Right lobe of liver (tissue), 6 donors: ENCODE results near the gene ASXL1. TPM values are rescaled to one million over a fixed set of nuclear protein-coding genes. Genes with fewer than 3 reads are reported as not detected.

Experiments
- ATAC-seq, 4 donors: fragments of 200-7000 bp; cut with Tn5 transposase; one replicate each; pipeline ENCODE4 v1.9.1; 2020; ENCODE audit warnings: mild to moderate bottlenecking in 4 of 4, moderate library complexity in 4 of 4
- DNase-seq, 3 donors: peaks; one replicate each; pipeline ENCODE4 v3.0.0-alpha.2; 2020
- H3K27ac ChIP-seq, 3 donors: fragments of 200-600 bp; one replicate each; pipeline ENCODE4 v1.8.0; 2022
- H3K27me3 ChIP-seq, 2 donors: fragments of 200-600 bp; one replicate each; pipeline ENCODE4 v1.8.0; 2022
- H3K36me3 ChIP-seq, 4 donors: fragments of 200-600 bp; sonication (generic) in 1 of 4; one replicate each; pipeline versions ENCODE4 v1.5.1 to v1.8.0; 2017 to 2022; ENCODE audit warnings: control low read depth in 1 of 4
- H3K4me1 ChIP-seq, 4 donors: fragments of 200-600 bp; sonication (generic) in 1 of 4; one replicate each; pipeline versions ENCODE4 v1.5.1 to v1.8.0; 2017 to 2022; ENCODE audit warnings: control low read depth in 1 of 4
- H3K4me3 ChIP-seq, 3 donors: fragments of 200-600 bp; one replicate each; pipeline ENCODE4 v1.8.0; 2022
- H3K9me3 ChIP-seq, 4 donors: fragments of 200-600 bp; sonication (generic) in 1 of 4; one replicate each; pipeline versions ENCODE4 v1.5.1 to v1.8.0; 2017 to 2022; ENCODE audit warnings: control low read depth in 1 of 4
- CTCF ChIP-seq, 4 donors: fragments of 200-600 bp in 3 of 4; fragments of 450-650 bp in 1 of 4; IDR thresholded peaks; one replicate each; pipeline versions ENCODE4 v1.5.1 to v1.8.0; 2016 to 2022; ENCODE audit warnings: antibody characterized with exemption in 4 of 4, mild to moderate bottlenecking in 2 of 4
- POLR2A ChIP-seq: fragments of 450-650 bp; IDR thresholded peaks from one replicate; pipeline ENCODE4 v1.6.1; 2017; ENCODE audit warnings: antibody characterized with exemption, mild to moderate bottlenecking
- WGBS: methylation state at CpG from one replicate; pipeline ENCODE4 v1.1.6; 2018; ENCODE audit warnings: low coverage, low lambda C conversion rate; ENCODE audit not compliant: insufficient coverage; ENCODE audit errors: missing lambda C conversion rate; 5-methylcytosine and 5-hydroxymethylcytosine counted together
- intact Hi-C, 2 donors: fragments of 100-400 bp; cut with DNase I; formaldehyde crosslinking; loops; one replicate each; pipeline versions ENCODE4 v1.11.2 to v1.14.1; 2022
- total RNA-seq, 6 experiments: library from RNA; depleted of rRNA in 2 of 6; stranded (reverse); fragments of >200 nt in 2 of 6; fragmentation: NEBNext Ultra II Directional in 3 of 6; extraction: Animal tissue kit (Norgen Biotek cat#: 25700) in 3 of 6; gene quantifications; one replicate each; pipeline versions ENCODE4 v1.1.0 to v1.2.4, GENCODE V29; 2016 to 2023
- donor health status: DM: no; HTN: yes; CAD: no.
- donor health status: DM: no; HTN: no; CAD: no.
- donor health status: DM: no; HTN: no; CAD: no.
- donor health status: DM: no; HTN: yes; CAD: no.
- donor health status: DM: no; HTN: yes; CAD: no.

Gene ASXL1
- total RNA-seq, 6 experiments from 2014 or later = 18.9 to 41.8 (median 26.0) TPM

- Histone ChIP-seq H3K4me3 (peak overlapping the region in 1 of 3 donors; percentile 17), H3K9me3 (no peaks in the 10 kb centered on the region), H3K27me3 (no peaks in the 10 kb centered on the region), H3K4me1 (peaks cover 0 to 21% (median 5%) of the 10 kb centered on the region in 4 donors), H3K27ac (peak overlapping the region; percentile 35 to 88 (median 85)), H3K36me3 (no peaks in the 10 kb centered on the region)
- ATAC-seq = peak; percentile 17 to 53 (median 35)
- peak in 1 of 3 donors; percentile 43 for DNase-seq
- no peak for TF ChIP-seq CTCF (IDR thresholded peaks at IDR 0.05)
- no peak for TF ChIP-seq POLR2A
- intact Hi-C loops = no loop called here
- WGBS = 45% methylated on average over 4 of the region's 5 CpGs
Measured at GRCh38 chr20:32485770-32486478, 127.8 kb downstream of the ASXL1 start.

DNA sequence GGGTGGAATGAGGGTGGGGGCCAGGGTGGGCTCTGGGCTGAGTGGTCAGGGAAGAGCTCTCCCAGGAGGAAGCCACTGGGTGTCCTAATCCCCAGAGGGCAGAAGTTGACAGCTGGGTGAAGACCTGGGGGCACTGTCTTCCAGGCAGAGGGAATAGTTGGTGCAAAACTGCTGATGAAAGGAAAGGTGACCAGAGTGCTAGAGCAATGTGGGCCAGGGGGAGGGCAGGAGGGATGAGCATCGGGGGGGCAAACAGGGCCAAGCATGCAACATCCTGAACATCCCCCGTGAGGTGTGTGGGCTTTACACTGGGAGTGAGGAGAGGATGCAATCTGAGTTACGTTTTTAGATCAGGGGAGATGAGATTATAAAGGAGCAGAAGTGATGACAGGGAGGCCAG, 129.2 kb downstream of the ASXL1 start:
- 72% methylated on average over 3 of the region's 3 CpGs for WGBS
- Histone ChIP-seq H3K27me3 (no peaks in the 10 kb centered on the region), H3K36me3 (no peaks in the 10 kb centered on the region), H3K4me1 (peaks cover 0 to 21% (median 5%) of the 10 kb centered on the region in 4 donors), H3K27ac (no peak overlapping the region), H3K9me3 (no peaks in the 10 kb centered on the region), H3K4me3 (no peak overlapping the region)
- intact Hi-C loops = no loop called here
- TF ChIP-seq CTCF (IDR thresholded peaks at IDR 0.05) = no peak
- no peak for TF ChIP-seq POLR2A
- DNase-seq (peak in 1 of 3 donors; percentile 14), ATAC-seq (no peak)

DNA sequence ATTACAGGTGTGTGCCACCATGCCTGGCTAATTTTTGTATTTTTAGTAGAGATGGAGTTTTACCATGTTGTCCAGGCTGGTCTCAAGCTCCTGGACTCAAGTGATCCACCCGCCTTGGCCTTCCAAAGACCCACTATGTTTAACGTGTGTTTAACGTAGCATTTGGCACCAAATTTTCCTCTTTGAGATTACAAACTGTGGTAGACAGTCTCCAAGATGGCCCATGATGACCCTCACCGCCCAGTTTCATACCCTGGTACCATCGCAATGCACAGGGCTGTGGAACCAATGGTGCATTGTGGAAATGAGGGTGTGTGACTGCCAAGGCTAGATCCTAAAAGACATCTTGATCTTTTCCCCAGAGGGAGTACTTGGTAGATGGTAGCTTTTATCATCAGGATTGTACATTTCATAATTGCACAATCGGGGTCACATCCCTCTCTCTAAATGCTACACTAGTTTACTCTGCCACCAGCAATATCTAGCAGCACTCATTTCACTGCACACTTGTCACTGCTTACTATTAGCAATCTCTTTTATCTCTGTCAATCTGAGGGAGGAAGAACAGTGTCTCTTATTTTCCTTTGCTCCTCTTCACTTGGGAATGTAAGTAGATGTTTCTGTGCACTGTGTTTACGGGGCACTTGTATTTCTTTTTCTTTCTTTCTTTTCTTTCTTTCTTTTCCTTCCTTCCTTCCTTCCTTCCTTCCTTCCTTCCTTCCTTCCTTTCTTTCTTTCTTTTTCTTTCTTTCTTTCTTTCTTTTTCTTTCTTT, 130.1 kb downstream of the ASXL1 start:
- TF ChIP-seq CTCF (IDR thresholded peaks at IDR 0.05) (no peak), POLR2A (no peak)
- ATAC-seq (no peak), DNase-seq (peak in 1 of 3 donors; percentile 12)
- Histone ChIP-seq H3K27me3 (no peaks in the 10 kb centered on the region), H3K36me3 (no peaks in the 10 kb centered on the region), H3K4me1 (peaks cover 0 to 21% (median 5%) of the 10 kb centered on the region in 4 donors), H3K4me3 (no peak overlapping the region), H3K27ac (no peak overlapping the region), H3K9me3 (no peaks in the 10 kb centered on the region)
- intact Hi-C loops = no loop called here
- 87% methylated on average over 7 of the region's 7 CpGs for WGBS

Other genes with a start within 250 kb of the ASXL1 start
- 10 to 100 TPM; 26.9 to 33.9 (median 30.5) TPM for gene TM9SF4, start 248.6 kb upstream of the ASXL1 start, total RNA-seq
- 1 to 10 TPM; 1.5 to 3.1 (median 2.4) TPM for gene PLAGL2, start 150.6 kb upstream of the ASXL1 start, total RNA-seq
- 10 to 100 TPM; 24.2 to 40.2 (median 28.7) TPM for gene POFUT1, start 150.5 kb upstream of the ASXL1 start, total RNA-seq
- 10 to 100 TPM; 16.4 to 23.6 (median 20.7) TPM for gene KIF3B, start 80.7 kb upstream of the ASXL1 start, total RNA-seq
- 1 to 10 TPM; 4.3 to 6.5 (median 5.7) TPM for gene NOL4L, start 227.0 kb downstream of the ASXL1 start, total RNA-seq